HepG2 (cell line): ENCODE data around the gene HOXA4. TPM values are rescaled to one million over a fixed set of nuclear protein-coding genes. Genes with fewer than 3 reads are reported as not detected.

Experiments used
- ATF4 ChIP-seq, 2 experiments: fragments of 450-650 bp in 1 of 2; sonication (generic) in 1 of 2; formaldehyde crosslinking; IDR thresholded peaks; 2 replicates each; pipeline versions ENCODE4 v1.5.0 to v1.8.0; 2020 to 2022; ENCODE audit warnings: mild to moderate bottlenecking in 1 of 2, missing genetic modification reagents in 1 of 2
- EP300 ChIP-seq, 3 experiments: sonication (generic) in 1 of 3; formaldehyde crosslinking in 1 of 3; IDR thresholded peaks; 2 replicates each; pipeline versions ENCODE4 v1.5.1 to v1.6.1; 2011 to 2020; ENCODE audit warnings: low read depth in 2 of 3, low read length in 2 of 3, borderline replicate concordance in 1 of 3, improper control_type of control experiment in 1 of 3, mild to moderate bottlenecking in 1 of 3, missing genetic modification reagents in 1 of 3, moderate library complexity in 1 of 3
- HCFC1 ChIP-seq: fragments of 150-350 bp; IDR thresholded peaks from 2 replicates; pipeline ENCODE4 v1.6.1; 2014; ENCODE audit warnings: low read depth, low read length
- HIC2 ChIP-seq: sonication (generic); formaldehyde crosslinking; IDR thresholded peaks from 2 replicates; pipeline ENCODE4 v1.9.0; 2022; ENCODE audit warnings: low read depth, missing genetic modification reagents
- RELA ChIP-seq: sonication (generic); formaldehyde crosslinking; IDR thresholded peaks from 2 replicates; pipeline ENCODE4 v1.4.0; 2020; ENCODE audit warnings: missing genetic modification reagents
- REPIN1 ChIP-seq: sonication (generic); formaldehyde crosslinking; IDR thresholded peaks from 2 replicates; pipeline ENCODE4 v1.8.0; 2022; ENCODE audit warnings: missing genetic modification reagents, low read depth, mild to moderate bottlenecking, borderline replicate concordance
- ZFP62 ChIP-seq: sonication (generic); formaldehyde crosslinking; IDR thresholded peaks from 2 replicates; pipeline ENCODE4 v1.4.0; 2020; ENCODE audit warnings: missing genetic modification reagents
- ZNF34 ChIP-seq: sonication (generic); formaldehyde crosslinking; IDR thresholded peaks from 2 replicates; pipeline ENCODE4 v1.4.0; 2020; ENCODE audit warnings: mild to moderate bottlenecking, missing genetic modification reagents, borderline replicate concordance
- ZNF75D ChIP-seq: sonication (generic); formaldehyde crosslinking; IDR thresholded peaks from 2 replicates; pipeline ENCODE4 v1.8.1; 2023; ENCODE audit warnings: missing genetic modification reagents, mild to moderate bottlenecking, borderline replicate concordance
- polyA plus RNA-seq, 8 experiments: library from polyadenylated mRNA; depleted of rRNA in 3 of 8; stranded (reverse) in 7 of 8; unstranded in 1 of 8; fragments of >200 nt; fragmentation: Illumina TruSeq in 4 of 8; extraction: Trizol in 4 of 8; gene quantifications; 2 replicates each; pipeline versions ENCODE4 v1.2.1 to v1.2.3, GENCODE V29; 2011 to 2016; ENCODE audit warnings: low read depth in 4 of 8, missing spikeins in 1 of 8, mixed read lengths in 1 of 8; ENCODE audit not compliant: insufficient read depth in 1 of 8
- total RNA-seq, 5 experiments: library from RNA; depleted of rRNA; stranded (reverse); fragments of >200 nt; fragmentation: Illumina TruSeq; extraction: Trizol; gene quantifications; 2 replicates each; pipeline ENCODE4 v1.2.3, GENCODE V29; 2016; ENCODE audit warnings: low read depth in 1 of 5
- TF ChIP-seq, protein P1 (sequence below), 2 experiments: sonication (generic) in 1 of 2; formaldehyde crosslinking in 1 of 2; IDR thresholded peaks; 2 replicates each; pipeline versions ENCODE4 v1.5.1 to v1.6.1; 2011 to 2020; ENCODE audit warnings: borderline replicate concordance in 1 of 2, low read depth in 1 of 2, low read length in 1 of 2, mild to moderate bottlenecking in 1 of 2, missing genetic modification reagents in 1 of 2, moderate library complexity in 1 of 2
- TF ChIP-seq, protein P2 (sequence below): IDR thresholded peaks from 2 replicates; pipeline ENCODE4 v1.6.1; 2016; ENCODE audit warnings: low read depth, missing genetic modification reagents, missing compliant biosample characterization

Gene HOXA4
- total and polyA plus RNA-seq, 2 of the 13 experiments (the other 11 are each of a cell fraction or from before 2014, with no cell fraction given), result 2.4 to 5.4 TPM

DNA sequence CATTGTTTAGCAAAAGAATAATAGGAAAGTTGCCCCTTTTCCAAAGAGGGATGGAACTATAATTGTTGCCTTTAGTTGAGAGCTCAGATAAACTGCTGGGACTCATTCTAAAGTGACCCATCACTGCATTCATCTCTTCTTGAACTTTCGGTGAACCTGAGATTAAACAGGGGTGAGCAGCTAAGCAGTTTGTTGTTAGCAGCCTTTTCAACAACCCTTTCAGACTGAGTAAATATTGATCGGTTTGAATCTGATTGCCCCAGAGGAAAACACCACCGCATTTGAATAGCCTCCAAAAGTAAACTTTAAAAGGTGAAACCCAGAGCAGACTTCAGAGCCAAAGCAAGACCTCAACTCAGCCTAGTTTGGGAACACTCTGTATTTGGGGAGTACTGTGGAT lies 39.5 kb downstream of the HOXA4 start (continued):
- TF ChIP-seq ZFP62 (CRISPR knock-in tag) (no peak), RELA (CRISPR knock-in tag) (no peak), EP300 (IDR thresholded peaks at IDR 0.05; ENCODE audit: low read depth in 2 of 2, low read length in 2 of 2) (peak in 1 of 2 experiments; percentile 38; a peak in 1 of 4 replicates), EP300 (CRISPR knock-in tag; IDR thresholded peaks at IDR 0.05; ENCODE audit: borderline replicate concordance) (no peak), HCFC1 (no peak), ZNF34 (CRISPR knock-in tag) (no peak), ZNF75D (CRISPR knock-in tag) (no peak), ATF4 (CRISPR knock-in tag; IDR thresholded peaks at IDR 0.05) (no peak), REPIN1 (no peak), HIC2 (CRISPR knock-in tag) (no peak)
- TF ChIP-seq, protein P1, sequence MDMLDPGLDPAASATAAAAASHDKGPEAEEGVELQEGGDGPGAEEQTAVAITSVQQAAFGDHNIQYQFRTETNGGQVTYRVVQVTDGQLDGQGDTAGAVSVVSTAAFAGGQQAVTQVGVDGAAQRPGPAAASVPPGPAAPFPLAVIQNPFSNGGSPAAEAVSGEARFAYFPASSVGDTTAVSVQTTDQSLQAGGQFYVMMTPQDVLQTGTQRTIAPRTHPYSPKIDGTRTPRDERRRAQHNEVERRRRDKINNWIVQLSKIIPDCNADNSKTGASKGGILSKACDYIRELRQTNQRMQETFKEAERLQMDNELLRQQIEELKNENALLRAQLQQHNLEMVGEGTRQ (IDR thresholded peaks at IDR 0.05; ENCODE audit: low read depth, low read length), result no peak
- TF ChIP-seq, protein P1 (CRISPR knock-in tag; IDR thresholded peaks at IDR 0.05; ENCODE audit: borderline replicate concordance), result no peak
- TF ChIP-seq, protein P2, sequence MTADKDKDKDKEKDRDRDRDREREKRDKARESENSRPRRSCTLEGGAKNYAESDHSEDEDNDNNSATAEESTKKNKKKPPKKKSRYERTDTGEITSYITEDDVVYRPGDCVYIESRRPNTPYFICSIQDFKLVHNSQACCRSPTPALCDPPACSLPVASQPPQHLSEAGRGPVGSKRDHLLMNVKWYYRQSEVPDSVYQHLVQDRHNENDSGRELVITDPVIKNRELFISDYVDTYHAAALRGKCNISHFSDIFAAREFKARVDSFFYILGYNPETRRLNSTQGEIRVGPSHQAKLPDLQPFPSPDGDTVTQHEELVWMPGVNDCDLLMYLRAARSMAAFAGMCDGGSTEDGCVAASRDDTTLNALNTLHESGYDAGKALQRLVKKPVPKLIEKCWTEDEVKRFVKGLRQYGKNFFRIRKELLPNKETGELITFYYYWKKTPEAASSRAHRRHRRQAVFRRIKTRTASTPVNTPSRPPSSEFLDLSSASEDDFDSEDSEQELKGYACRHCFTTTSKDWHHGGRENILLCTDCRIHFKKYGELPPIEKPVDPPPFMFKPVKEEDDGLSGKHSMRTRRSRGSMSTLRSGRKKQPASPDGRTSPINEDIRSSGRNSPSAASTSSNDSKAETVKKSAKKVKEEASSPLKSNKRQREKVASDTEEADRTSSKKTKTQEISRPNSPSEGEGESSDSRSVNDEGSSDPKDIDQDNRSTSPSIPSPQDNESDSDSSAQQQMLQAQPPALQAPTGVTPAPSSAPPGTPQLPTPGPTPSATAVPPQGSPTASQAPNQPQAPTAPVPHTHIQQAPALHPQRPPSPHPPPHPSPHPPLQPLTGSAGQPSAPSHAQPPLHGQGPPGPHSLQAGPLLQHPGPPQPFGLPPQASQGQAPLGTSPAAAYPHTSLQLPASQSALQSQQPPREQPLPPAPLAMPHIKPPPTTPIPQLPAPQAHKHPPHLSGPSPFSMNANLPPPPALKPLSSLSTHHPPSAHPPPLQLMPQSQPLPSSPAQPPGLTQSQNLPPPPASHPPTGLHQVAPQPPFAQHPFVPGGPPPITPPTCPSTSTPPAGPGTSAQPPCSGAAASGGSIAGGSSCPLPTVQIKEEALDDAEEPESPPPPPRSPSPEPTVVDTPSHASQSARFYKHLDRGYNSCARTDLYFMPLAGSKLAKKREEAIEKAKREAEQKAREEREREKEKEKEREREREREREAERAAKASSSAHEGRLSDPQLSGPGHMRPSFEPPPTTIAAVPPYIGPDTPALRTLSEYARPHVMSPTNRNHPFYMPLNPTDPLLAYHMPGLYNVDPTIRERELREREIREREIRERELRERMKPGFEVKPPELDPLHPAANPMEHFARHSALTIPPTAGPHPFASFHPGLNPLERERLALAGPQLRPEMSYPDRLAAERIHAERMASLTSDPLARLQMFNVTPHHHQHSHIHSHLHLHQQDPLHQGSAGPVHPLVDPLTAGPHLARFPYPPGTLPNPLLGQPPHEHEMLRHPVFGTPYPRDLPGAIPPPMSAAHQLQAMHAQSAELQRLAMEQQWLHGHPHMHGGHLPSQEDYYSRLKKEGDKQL (CRISPR knock-in tag), result peak; percentile 59; the same call in 1 of the 2 replicates
